ENCODE measurements around the gene RBP2.
A peak's percentile ranks its signal among the peaks of the same experiment; 100 is the strongest.
"Not testable (repeated sequence)": the region's sequence is repeated elsewhere in the genome, so short reads cannot be mapped to it uniquely, and the experiment has no call there.

Gene RBP2

DNA sequence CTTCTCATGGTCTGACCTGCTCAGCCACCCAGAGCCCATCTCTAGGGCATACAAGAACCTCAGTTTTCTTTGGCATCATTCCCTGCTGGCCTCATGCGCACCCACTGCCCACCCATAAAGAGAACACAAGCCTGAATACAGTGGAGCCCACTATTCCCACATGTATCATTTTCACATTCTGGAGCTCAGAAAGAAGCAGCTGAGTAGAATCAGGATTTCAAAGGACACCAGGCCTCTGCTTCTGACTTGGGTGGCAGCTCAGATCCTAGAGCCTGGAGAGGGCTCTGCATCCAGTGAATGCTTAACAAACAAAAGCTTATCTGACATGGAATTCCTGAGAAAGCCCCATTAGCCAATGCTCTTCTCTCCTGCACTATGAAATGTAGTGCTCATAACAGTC, 34.7 kb downstream of the RBP2 start:
- peak; percentile 8 for DNase-seq (ENCODE audit: low spot score)

DNA sequence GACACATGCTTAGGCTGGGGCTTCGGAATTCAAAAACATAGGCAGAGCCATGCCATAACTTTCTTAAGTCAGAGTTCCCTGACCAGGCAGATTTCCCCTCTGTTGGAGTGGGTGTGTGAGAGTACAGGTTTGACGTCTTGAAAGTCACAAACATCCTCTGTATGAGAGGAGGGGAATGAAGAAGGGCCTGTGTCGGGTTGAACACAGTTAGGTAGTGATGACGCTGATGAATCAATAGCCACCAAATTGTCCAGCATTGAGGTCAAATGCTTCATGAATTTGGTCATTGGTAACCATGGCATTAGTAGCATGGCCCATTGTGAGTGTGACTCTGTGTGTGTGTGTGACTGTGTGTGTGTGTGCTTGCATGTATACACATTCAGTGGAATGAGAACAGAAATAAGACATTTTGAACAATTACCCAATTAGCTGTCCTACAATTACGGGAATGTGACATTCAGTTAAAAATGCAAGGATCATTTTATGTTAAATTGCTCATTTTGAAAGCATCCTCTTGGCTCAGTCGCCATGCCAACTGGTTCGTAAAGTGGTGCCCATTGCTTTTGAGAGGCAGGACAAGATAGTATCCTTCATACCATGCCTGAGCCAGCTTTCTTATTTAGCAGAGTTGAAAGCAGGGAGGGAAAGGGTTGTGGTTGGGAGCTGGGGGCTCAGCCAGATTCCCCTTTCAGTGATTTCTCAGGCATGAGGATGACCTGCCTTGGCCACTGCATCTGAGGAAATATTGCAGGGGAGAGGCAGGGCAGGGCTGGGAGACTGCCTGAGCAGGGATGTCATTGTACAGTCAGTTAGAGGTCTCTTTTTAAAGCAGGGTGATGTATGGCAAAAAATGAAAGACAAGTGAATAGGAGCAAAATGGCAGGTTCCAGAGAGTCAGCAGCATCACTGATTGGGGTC, 35.4 kb downstream of the RBP2 start:
- DNase-seq (ENCODE audit: low spot score) = no peak

GRCh38 chr3:139439278-139439677, 37.0 kb downstream of the RBP2 start:
- no peak for DNase-seq (ENCODE audit: low spot score)

DNA sequence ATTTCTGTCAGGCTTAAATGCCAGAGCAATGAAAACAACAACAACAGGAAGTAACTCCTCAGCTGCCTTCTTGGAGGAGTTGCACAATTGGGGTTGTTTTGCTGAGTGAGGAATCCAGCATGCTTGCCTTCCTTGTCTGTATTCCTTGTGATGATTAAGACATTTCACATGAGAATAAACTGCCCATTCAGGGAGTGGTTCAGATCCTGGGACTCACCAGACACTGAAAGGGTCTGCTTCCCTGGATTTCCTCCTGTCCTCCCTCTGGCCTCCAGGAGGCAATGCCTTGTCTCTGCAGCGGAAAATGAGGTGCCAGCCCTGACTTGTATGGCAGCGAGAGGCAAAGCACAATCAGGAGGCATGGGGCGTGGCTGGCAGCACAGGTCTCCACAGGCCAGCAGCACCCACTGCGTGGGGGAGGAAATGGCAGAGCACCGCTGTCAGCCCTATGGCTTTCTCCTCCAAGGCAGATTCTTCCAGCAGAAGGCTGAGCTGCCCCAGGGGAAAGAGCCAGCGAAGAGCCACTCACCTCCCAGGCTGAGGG, 41.5 kb downstream of the RBP2 start:
- no peak for DNase-seq (ENCODE audit: low spot score)

- no peak for DNase-seq (ENCODE audit: low spot score)
These were observed 42.1 kb downstream of the RBP2 start for GRCh38 chr3:139434228-139434627.

- DNase-seq (ENCODE audit: low spot score) = no peak
These were observed 43.2 kb downstream of the RBP2 start for GRCh38 chr3:139433089-139433488.

- no peak for DNase-seq (ENCODE audit: low spot score)
These were observed 45.8 kb downstream of the RBP2 start for GRCh38 chr3:139430493-139430892.

DNA sequence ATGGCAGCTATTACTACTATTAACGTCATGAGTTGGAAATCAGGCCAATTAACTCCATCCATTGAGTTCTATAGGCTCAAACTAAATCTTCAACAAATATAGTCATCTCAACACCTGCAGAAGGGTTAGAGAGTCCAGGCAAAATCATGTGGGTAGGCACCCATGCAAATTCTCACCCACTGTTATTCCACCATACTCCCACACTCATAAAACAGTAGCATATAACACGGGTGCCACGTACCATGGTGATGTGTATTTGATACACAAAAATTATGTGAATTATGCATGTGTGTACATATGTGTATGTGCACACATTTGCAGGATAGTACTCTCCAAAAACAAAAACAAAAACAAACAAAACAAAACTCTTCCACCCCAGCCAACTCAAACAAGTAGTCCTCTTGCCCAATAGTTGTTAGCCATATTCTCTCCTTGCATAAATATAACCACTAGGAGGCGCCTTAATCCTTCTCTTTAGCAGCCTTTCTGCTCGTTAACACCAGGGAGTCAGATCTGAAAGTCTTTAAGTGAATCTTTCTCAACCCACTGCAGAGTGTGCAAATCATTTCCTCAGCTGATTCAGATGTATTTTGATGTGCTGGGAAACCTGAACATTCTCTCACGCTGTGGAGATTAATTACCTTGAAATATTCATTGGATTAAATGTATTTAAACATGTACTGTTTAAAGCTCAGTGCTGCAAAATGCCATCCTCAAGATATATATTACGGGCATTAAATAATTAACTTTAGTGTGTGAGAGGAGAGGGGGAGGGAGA, 48.8 kb downstream of the RBP2 start:
- DNase-seq (ENCODE audit: low spot score) = peak; percentile 37

DNA sequence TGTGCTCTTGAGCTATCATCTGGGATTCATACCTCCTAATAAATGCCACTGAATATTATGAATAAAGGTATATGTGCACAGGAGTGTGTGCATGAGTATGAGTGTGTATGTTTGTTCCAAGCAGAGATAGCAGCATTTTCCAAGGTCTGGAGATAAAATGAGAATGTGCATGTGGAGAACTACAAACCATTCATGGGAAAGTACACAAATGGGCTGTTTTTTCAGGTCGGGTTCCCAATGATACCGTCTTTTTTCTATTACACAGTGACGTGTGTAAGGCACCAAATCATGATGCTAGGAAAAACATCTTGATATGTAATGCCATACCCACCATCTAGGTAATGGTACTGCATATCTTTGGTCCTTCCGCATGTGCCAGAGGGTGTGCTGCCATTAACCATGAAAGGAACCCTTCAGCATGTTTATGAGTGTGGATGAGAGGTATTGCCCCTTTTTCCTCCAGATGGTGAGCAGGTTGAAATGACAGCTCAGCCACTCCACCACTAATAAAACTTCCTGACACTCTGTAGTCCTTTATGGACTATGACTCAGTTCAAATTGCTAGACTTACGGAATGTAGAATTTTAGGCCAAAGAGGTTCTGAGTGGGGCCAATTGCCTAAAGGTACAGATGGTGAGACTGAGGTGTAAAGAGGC, 50.4 kb downstream of the RBP2 start:
- no peak for DNase-seq (ENCODE audit: low spot score)

- DNase-seq (ENCODE audit: low spot score) = no peak
These were observed 53.1 kb downstream of the RBP2 start for GRCh38 chr3:139423232-139423631.

DNA sequence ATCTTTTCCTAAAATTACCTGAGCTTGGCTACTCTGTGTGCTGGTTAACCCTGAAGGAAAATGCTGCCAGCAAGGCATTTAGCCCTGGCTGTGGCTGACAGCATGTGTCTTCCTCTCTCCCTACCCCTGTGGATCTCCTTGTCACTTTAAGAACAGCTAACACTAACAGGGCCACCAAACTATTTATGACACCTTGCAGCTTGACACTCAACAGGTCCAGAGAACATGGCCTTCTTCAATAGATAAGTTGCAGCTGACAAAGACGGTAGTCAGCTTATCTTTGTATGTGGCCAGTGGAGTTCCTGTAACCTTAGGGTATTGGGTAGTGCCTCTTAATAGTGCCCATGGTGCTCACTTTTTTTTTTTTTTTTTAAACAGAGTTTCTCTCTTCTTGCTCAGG, 54.9 kb downstream of the RBP2 start:
- DNase-seq (ENCODE audit: low spot score) = no peak

- DNase-seq (ENCODE audit: low spot score) = no peak
These were observed 55.3 kb downstream of the RBP2 start for GRCh38 chr3:139421040-139421439.

DNA sequence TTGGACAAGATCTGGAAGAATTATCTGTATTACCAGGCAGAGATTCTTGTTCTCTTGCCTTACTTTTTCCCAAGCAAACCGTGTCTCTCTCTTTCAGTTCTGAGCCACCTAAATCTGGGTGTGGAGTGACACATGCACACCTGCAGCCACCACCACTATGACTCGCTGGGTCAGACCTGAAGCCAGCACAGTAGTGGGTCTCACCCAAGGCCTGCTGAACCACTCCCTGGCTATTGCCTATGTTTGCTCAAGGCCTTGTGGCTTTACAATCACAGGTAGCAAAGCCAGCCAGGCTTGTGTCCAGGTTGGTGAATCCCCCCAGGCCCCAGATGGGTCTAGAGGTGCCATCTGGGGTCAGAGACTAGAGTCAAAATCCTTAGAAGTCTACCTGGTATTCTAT, 58.2 kb downstream of the RBP2 start:
- no peak for DNase-seq (ENCODE audit: low spot score)

DNA sequence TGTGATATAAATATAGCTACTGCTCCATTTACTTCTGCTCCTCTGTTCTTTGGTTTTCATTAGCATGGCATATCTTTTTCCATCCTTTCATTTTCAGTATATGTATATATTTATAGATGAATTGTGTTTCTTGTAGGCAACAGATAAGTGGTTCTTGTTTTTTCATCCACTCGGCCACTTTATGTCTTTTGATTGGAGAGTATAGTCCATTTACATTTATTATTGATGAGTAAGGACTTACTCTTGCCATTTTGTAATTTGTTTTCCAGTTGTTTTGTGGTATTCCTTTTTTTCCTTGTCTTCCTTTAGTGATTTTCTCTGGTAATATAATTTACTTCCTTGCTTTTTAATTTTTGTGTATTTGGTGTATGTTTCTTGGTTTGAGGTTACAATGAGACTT, 60.0 kb downstream of the RBP2 start:
- DNase-seq (ENCODE audit: low spot score) = no peak

DNA sequence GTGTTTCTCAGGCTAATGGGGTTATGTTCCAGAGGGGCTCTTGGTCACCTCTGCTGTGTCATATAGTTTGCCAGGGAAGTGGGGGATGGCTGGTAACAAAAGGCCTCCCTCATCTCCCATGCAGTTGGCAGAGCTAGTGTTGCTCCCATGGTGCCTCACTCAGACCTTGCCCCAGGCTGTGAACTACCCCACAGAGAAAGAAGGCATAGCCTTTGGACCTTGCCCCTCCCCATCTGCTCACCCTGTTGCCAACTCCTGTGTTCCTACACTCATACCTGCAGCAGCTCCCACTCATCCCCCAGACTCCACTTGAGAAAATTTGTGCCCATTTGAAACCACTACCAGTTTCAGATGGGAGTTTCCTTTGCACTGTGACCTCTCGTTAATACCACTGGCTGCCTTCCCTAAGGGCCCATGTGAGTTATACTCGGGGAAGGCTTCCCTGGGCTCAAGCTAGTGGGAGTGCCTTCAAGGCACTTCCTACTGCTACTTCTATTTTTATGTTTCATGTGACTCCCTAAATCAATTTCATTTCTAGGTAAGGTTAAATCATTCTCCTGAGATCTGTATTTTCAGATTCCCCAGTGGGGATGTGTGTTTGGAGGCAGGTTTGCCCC, 61.6 kb downstream of the RBP2 start:
- no peak for DNase-seq (ENCODE audit: low spot score)

- not testable (repeated sequence) for DNase-seq (ENCODE audit: low spot score)
These were observed 63.4 kb downstream of the RBP2 start for GRCh38 chr3:139412891-139413290.

Data from HuH-7 (cell line).